ENCODE data around the gene TMEM92. TPM values are rescaled to one million over a fixed set of nuclear protein-coding genes. Genes with fewer than 3 reads are reported as not detected.

Gene TMEM92
- total RNA-seq, 1 experiment from 2014 or later: not detected

DNA sequence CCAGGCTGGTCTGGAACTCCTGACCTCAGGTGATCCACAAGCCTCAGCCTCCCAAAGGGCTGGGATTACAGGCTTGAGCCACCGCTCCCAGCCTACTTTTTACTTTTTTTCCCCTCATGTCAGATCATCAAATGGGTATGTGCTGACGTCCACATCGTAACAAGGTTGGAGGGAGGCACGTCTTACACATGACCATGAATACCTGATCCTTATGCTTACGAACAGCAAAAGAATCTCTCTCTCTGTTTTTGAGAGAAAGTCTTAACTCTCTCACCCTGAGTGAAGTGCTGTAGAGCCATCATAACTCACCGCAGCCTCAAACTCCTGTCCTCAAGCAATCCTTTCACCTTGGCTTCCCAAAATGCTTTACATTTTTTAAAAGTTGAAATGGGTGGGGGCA, 29.5 kb upstream of the TMEM92 start:
- Histone ChIP-seq H3K9ac (ENCODE audit: low read length) (no peak overlapping the region), H3K9me2 (replicated peaks; ENCODE audit: insufficient read depth, low read length) (no peaks in the 10 kb centered on the region)
- DNase-seq: no peak

DNA sequence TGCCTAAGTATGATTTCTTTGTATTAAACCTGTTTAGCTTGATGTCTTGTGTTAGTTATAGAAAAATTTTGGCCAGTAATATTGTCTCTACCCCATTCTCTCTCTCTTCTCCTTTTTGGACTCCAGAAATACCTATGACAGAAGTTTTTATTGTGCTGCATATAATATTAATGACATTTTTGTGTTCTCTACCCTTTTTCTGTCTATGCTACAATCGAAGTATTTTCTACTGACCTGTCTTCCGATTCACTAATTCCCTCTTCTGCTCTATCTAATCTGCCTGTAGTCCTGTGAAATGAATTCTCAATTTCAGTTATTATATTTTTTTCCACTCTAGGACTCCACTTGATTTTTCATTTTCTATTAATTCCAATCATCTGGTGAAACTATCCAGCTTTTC, 26.0 kb upstream of the TMEM92 start:
- H3K4me2 ChIP-seq (ENCODE audit: low read depth, low read length, poor library complexity, severe bottlenecking): no peak overlapping the region
- H3K4me1 ChIP-seq (ENCODE audit: low read length): no peaks in the 10 kb centered on the region
- H4K20me1 ChIP-seq (ENCODE audit: insufficient read depth, low read depth, low read length): no peaks in the 10 kb centered on the region
- H3K79me2 ChIP-seq (ENCODE audit: low read length): no peaks in the 10 kb centered on the region
- H3K27ac ChIP-seq (ENCODE audit: low read length): no peak overlapping the region
- H3K4me3 ChIP-seq (ENCODE audit: low read length): no peak overlapping the region
- H2AFZ ChIP-seq (ENCODE audit: low read length): no peak overlapping the region
- peaks cover 4% of the 10 kb centered on the region for H3K9me3 ChIP-seq (ENCODE audit: low read length)
- no peaks in the 10 kb centered on the region for H3K36me3 ChIP-seq (ENCODE audit: insufficient read depth, low read length)
- H3K9ac ChIP-seq (ENCODE audit: low read length): no peak overlapping the region
- DNase-seq: no peak
- H3K27me3 ChIP-seq (ENCODE audit: low read length): no peaks in the 10 kb centered on the region
- no peaks in the 10 kb centered on the region for H3K9me2 ChIP-seq (replicated peaks; ENCODE audit: insufficient read depth, low read length)

More for the DNA sequence above, 29.5 kb upstream of the TMEM92 start:
- Histone ChIP-seq H3K4me2 (ENCODE audit: low read depth, low read length, poor library complexity, severe bottlenecking) (no peak overlapping the region), H4K20me1 (ENCODE audit: insufficient read depth, low read depth, low read length) (no peaks in the 10 kb centered on the region), H3K27me3 (ENCODE audit: low read length) (no peaks in the 10 kb centered on the region), H3K79me2 (ENCODE audit: low read length) (no peaks in the 10 kb centered on the region), H3K4me3 (ENCODE audit: low read length) (no peak overlapping the region), H3K4me1 (ENCODE audit: low read length) (no peaks in the 10 kb centered on the region), H3K9me3 (ENCODE audit: low read length) (peaks cover under 1% of the 10 kb centered on the region; the same call in 1 of the 2 replicates), H2AFZ (ENCODE audit: low read length) (no peak overlapping the region), H3K36me3 (ENCODE audit: insufficient read depth, low read length) (no peaks in the 10 kb centered on the region), H3K27ac (ENCODE audit: low read length) (no peak overlapping the region)

DNA sequence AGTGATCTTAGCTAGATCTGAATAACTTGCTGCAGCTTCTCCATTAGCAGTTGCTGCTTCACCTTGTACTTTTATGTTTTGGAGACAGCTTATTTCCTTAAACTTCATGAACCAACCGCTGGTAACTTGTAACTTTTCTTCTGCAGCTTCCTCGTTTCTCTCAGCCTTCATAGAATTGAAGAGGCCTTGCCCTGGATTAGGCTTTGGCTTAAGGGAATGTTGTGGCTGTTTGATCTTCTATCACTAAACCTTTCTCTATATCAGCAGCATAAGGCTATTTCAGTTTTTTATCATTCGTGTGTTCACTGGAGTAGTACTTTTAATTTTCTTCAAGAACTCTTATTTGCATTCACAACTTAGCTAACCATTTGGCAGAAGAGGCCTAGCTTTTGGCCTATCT, 21.5 kb upstream of the TMEM92 start:
- H3K4me1 ChIP-seq (ENCODE audit: low read length): no peaks in the 10 kb centered on the region
- H4K20me1 ChIP-seq (ENCODE audit: insufficient read depth, low read depth, low read length): no peaks in the 10 kb centered on the region
- no peak overlapping the region for H3K4me2 ChIP-seq (ENCODE audit: low read depth, low read length, poor library complexity, severe bottlenecking)
- H3K9ac ChIP-seq (ENCODE audit: low read length): no peak overlapping the region
- H3K36me3 ChIP-seq (ENCODE audit: insufficient read depth, low read length): no peaks in the 10 kb centered on the region
- H3K9me3 ChIP-seq (ENCODE audit: low read length): peaks cover 4% of the 10 kb centered on the region
- H3K79me2 ChIP-seq (ENCODE audit: low read length): no peaks in the 10 kb centered on the region
- DNase-seq: no peak
- no peak overlapping the region for H3K4me3 ChIP-seq (ENCODE audit: low read length)
- H3K27ac ChIP-seq (ENCODE audit: low read length): no peak overlapping the region
- H3K9me2 ChIP-seq (replicated peaks; ENCODE audit: insufficient read depth, low read length): no peaks in the 10 kb centered on the region
- no peaks in the 10 kb centered on the region for H3K27me3 ChIP-seq (ENCODE audit: low read length)
- no peak overlapping the region for H2AFZ ChIP-seq (ENCODE audit: low read length)

DNA sequence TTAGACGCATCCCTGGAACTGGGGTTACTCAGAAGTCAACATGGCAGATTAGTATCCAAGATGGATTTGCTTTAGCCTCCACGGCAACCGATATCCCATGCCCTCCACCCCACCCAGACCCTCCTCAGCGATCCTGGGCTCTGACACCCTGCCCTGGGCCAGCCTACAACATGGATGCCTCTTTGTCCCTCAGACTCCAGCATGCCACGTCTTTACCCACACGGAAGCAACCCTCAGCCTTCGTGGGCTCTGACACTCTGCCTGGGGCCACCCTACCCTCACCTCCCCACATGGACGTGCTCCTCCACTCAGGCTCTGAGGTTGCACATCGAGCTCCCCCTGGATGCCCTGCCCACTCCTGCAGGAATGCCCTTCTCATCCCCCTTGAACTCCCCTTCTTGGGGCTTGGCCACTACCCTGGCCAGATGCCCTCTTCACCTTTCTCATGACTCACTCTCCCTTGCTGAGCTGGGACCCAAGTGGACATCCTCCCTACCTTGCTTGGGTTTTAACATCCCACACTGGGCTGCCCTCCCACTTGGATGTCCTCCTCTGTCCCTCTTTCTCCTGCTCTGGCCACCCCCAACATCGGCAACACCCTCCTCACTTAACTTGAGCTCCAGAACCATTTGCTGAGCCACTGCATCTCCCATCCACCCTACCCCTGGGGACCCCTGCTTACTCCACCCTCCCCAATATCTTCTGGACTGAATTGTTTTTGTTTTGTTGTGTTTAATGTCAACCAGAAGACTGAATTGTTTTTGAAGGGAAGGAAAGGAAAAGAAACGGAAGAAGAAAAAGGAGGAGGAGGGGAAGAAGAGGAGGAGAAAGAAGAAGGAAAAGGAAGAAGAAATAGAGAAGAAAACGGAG, 18.3 kb upstream of the TMEM92 start:
- no peaks in the 10 kb centered on the region for H3K9me3 ChIP-seq (ENCODE audit: low read length)
- no peaks in the 10 kb centered on the region for H3K9me2 ChIP-seq (replicated peaks; ENCODE audit: insufficient read depth, low read length)
- H3K36me3 ChIP-seq (ENCODE audit: insufficient read depth, low read length): no peaks in the 10 kb centered on the region
- H3K4me2 ChIP-seq (ENCODE audit: low read depth, low read length, poor library complexity, severe bottlenecking): no peak overlapping the region
- no peaks in the 10 kb centered on the region for H3K27me3 ChIP-seq (ENCODE audit: low read length)
- no peaks in the 10 kb centered on the region for H3K4me1 ChIP-seq (ENCODE audit: low read length)
- H3K9ac ChIP-seq (ENCODE audit: low read length): no peak overlapping the region
- no peaks in the 10 kb centered on the region for H3K79me2 ChIP-seq (ENCODE audit: low read length)
- no peak overlapping the region for H3K4me3 ChIP-seq (ENCODE audit: low read length)
- H4K20me1 ChIP-seq (ENCODE audit: insufficient read depth, low read depth, low read length): no peaks in the 10 kb centered on the region
- DNase-seq: no peak
- no peak overlapping the region for H3K27ac ChIP-seq (ENCODE audit: low read length)
- no peak overlapping the region for H2AFZ ChIP-seq (ENCODE audit: low read length)

DNA sequence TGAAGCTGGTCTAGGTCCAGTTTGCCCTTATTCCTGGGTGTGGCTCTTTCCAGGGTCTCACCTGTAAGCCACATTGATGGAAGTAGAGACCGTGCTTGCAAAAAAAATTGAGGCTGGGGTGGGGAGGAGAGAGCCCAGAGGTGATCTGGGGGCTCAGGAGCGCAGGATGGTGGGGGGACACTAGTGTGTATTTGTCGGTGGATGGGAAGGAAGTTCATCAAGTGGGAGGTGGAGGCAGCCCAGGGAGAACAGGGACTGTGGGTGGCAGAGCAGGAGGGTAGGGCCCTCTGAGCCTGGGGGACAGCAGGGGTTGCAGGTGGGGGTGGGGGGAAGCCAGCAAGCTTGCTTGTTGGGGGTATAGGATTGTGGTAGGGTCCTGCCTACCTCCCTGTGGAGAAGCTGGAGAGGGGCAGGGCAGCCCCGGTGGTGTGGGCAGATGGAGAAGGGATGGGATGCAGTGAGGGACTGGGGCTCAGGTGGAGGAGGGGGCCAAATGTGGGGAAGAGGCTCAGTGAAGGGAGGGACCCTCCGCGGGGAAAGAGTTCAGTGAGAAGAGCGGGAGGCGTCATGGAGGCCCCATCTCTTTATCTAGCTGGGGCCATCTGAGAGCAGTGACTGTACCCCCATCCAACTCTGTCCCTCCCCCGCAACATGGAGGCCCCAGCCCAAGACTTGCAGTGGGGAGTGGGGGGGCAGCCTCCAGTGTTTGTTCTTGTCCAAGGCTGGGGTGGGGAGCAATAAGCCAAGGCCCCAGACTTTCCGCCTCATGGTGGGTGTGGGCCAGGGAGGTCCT, 17.2 kb upstream of the TMEM92 start:
- Histone ChIP-seq H3K79me2 (ENCODE audit: low read length) (no peaks in the 10 kb centered on the region), H3K4me2 (ENCODE audit: low read depth, low read length, poor library complexity, severe bottlenecking) (no peak overlapping the region), H3K9ac (ENCODE audit: low read length) (no peak overlapping the region), H3K9me3 (ENCODE audit: low read length) (no peaks in the 10 kb centered on the region), H2AFZ (ENCODE audit: low read length) (no peak overlapping the region), H3K9me2 (replicated peaks; ENCODE audit: insufficient read depth, low read length) (no peaks in the 10 kb centered on the region), H3K27ac (ENCODE audit: low read length) (no peak overlapping the region), H3K27me3 (ENCODE audit: low read length) (no peaks in the 10 kb centered on the region), H3K4me3 (ENCODE audit: low read length) (no peak overlapping the region), H3K4me1 (ENCODE audit: low read length) (no peaks in the 10 kb centered on the region), H3K36me3 (ENCODE audit: insufficient read depth, low read length) (no peaks in the 10 kb centered on the region), H4K20me1 (ENCODE audit: insufficient read depth, low read depth, low read length) (no peaks in the 10 kb centered on the region)
- DNase-seq: no peak

DNA sequence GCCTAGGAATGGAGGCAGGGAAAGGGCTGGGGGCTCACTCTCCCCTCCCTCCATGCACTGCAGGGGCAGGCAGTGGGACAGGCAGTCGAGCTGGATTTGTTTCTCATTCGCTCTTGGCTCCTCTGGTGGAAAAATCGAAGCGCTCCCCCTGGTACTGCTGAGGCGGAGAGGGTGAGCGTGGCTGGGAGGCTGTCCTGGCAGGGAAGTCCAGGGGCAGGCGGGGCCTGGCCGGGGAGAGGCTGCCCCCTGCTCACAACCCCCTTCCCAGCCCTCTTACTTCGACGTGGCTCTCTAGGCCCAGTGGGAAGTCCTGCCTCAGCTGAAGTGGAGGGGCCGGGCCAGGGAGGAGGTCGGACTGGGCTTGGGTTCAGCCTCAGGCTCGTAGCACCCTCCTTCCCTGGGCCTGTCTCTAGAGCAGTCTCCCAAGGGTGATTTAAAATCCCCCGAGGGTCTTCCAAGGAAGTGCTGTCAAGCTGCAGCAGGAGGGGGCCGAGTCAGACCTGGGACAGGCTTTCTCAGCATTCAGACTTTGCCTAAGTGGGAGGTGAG, 16.5 kb upstream of the TMEM92 start:
- no peaks in the 10 kb centered on the region for H3K36me3 ChIP-seq (ENCODE audit: insufficient read depth, low read length)
- no peak for DNase-seq
- H3K9ac ChIP-seq (ENCODE audit: low read length): no peak overlapping the region

DNA sequence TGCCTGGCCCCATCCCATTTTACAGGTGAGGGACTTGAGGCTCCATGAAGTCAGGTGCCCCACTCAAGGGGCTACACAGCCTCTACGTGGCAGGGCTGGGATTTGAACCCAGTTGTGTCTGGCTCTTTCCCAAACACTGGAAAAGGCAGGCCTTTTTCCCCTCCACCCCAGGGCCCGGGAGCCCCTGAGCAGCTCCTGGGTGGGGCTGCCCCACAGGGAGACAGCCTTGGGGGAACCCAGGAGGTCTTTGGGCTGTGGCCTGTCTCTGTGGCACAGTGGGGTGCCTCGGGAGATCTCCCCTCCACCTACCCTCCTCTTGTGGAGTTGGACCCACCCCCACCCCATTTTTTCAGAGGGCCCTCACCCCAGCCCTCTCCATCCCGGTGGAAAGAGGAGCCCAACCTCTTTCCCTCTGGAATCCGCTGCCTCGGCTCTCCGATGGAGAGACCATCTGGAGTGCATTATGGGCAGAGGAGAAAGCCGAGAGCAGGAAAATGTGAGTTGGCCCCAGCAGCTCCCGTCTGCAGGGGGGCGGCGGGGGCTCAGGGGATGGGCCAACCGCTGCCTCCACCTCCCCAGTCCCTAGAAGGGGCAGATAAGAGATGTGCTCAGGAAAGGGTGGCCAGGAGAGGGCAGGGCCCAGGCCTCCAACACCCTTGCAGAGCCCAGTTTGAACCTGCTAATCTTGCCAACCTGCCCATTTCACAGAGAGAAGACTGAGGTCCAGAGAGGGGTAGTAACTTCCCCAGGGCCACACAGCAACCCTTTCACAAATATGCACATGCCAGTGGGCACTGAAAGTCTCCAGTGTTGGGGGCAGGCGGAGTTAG, 15.4 kb upstream of the TMEM92 start:
- Histone ChIP-seq H3K36me3 (ENCODE audit: insufficient read depth, low read length) (no peaks in the 10 kb centered on the region), H3K27me3 (ENCODE audit: low read length) (no peaks in the 10 kb centered on the region), H3K9me2 (replicated peaks; ENCODE audit: insufficient read depth, low read length) (no peaks in the 10 kb centered on the region), H3K4me3 (ENCODE audit: low read length) (no peak overlapping the region), H2AFZ (ENCODE audit: low read length) (no peak overlapping the region), H3K4me1 (ENCODE audit: low read length) (no peaks in the 10 kb centered on the region), H4K20me1 (ENCODE audit: insufficient read depth, low read depth, low read length) (no peaks in the 10 kb centered on the region), H3K27ac (ENCODE audit: low read length) (no peak overlapping the region), H3K9me3 (ENCODE audit: low read length) (no peaks in the 10 kb centered on the region), H3K79me2 (ENCODE audit: low read length) (no peaks in the 10 kb centered on the region), H3K9ac (ENCODE audit: low read length) (no peak overlapping the region), H3K4me2 (ENCODE audit: low read depth, low read length, poor library complexity, severe bottlenecking) (no peak overlapping the region)
- no peak for DNase-seq

More for the DNA sequence above, 16.5 kb upstream of the TMEM92 start:
- no peaks in the 10 kb centered on the region for H3K27me3 ChIP-seq (ENCODE audit: low read length)
- H3K9me2 ChIP-seq (replicated peaks; ENCODE audit: insufficient read depth, low read length): no peaks in the 10 kb centered on the region
- no peaks in the 10 kb centered on the region for H3K4me1 ChIP-seq (ENCODE audit: low read length)
- no peak overlapping the region for H3K4me2 ChIP-seq (ENCODE audit: low read depth, low read length, poor library complexity, severe bottlenecking)
- no peak overlapping the region for H2AFZ ChIP-seq (ENCODE audit: low read length)
- no peaks in the 10 kb centered on the region for H4K20me1 ChIP-seq (ENCODE audit: insufficient read depth, low read depth, low read length)
- H3K27ac ChIP-seq (ENCODE audit: low read length): no peak overlapping the region
- no peaks in the 10 kb centered on the region for H3K79me2 ChIP-seq (ENCODE audit: low read length)
- no peak overlapping the region for H3K4me3 ChIP-seq (ENCODE audit: low read length)
- no peaks in the 10 kb centered on the region for H3K9me3 ChIP-seq (ENCODE audit: low read length)

All from Karpas-422 (cell line).